ENCODE results near the gene GGNBP2.

GGNBP2 gene

DNA sequence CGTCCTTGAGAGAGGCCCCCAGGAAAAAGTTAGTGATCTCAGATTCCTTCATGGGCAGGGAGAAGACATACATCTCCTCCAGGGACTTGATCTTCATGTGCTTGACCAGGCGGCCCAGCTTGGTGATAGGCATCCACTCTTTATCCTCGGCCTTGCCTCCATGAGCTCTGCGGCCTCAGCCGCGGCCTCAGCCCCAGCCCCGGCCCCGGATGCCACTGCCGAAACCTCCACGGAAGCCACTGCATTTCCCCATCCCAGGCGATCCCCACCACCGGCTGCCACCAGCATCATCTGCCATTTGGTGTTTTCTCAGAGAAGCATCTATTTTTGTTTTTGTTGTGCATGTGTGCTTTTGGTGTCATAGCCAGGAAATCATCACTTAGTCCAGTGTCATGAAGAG, 30.3 kb downstream of the GGNBP2 start:
- DNase-seq = no peak

DNA sequence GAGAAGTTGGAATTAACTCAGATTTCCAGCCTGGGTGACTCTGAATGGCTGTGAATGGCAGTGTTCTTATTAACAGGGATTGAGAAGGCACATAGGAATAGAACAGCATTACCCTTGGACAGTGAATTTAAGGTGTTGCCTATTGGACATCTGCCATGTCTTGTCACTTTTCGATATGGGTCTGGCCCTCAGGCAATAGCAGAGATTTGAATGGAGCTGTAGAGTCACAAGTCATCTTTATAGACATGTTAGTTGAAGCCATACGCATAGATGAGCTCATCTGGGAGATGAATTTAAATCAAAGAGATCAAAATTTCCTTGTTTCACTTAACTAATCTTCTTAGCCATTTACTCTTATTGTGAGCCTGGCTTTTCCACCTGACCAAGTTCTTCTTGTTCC, 32.1 kb downstream of the GGNBP2 start:
- DNase-seq = no peak

DNA sequence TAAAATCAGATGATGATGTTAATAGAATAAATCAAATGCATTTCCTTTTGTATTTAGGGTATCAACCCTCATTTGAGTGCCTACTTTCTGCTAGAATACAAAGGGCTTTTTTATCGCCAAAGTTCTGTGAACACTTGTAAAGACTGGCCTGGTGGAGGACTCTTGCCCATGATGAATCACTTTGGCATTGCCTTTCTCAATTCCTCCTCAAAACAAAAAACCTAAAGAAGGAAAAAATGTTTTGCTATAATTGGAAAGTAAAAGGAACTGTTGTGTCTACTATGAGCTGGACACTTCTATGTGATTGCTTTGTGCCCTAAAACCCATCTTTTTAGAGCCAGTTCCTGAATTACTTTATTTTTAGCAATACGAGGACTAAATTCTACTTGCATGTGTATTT, 34.0 kb downstream of the GGNBP2 start:
- DNase-seq = no peak

DNA sequence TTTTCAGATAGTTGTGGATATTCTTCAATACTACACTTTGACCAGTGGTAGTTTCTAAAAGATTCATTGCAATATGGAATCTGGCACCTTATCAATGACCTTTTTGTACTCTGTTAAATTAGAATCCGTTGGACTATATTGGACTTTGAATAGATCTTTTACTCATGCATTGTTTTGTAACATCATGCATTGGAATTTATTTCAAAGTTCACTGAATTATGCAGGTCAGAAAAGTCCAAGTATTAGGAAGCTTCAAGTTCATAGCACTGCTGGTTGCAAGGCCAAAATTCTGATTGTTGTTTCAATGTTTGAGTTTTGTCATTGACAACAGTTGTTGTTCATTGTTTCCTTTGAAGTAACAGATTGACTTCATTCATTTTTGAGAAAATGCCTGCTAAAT, 39.1 kb downstream of the GGNBP2 start:
- DNase-seq = no peak

DNA sequence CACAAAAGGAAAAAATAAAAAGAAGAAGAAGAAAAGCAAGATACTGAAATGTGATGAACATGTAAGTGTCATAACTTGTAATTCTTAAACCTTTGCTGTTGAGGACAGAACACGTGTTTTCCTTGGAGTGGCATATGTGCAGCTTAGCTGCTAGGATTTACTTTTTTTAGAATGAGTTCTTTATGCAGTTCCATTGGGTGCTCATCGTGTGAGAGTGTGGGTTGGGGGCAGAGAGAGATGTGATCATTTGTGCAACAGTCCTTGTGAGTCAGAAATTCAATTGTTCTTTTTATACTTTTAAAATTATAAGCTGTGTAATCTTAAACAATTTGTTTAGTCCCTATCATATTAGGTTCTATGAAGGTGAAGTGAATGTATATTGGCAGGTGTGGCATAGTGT, 41.4 kb downstream of the GGNBP2 start:
- DNase-seq = no peak

DNA sequence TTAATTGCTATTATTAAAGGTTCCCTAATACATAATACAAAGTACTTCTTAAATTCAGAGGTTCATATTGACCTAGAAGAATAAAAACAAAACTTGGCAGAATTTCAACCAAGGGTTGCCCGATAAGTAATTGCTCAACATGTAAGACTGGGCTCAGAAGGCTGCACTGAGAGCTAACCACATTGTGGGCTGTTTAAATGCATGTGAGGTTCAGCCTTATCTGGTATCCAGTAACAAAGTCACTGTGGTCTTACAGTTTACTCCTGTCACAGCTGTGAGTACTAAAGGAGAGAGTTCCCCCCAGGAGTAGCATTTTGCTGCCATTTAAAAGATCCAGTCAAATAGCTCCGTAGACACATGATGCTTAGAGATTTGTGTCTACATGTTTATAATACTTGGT, 45.4 kb downstream of the GGNBP2 start:
- no peak for DNase-seq

DNA sequence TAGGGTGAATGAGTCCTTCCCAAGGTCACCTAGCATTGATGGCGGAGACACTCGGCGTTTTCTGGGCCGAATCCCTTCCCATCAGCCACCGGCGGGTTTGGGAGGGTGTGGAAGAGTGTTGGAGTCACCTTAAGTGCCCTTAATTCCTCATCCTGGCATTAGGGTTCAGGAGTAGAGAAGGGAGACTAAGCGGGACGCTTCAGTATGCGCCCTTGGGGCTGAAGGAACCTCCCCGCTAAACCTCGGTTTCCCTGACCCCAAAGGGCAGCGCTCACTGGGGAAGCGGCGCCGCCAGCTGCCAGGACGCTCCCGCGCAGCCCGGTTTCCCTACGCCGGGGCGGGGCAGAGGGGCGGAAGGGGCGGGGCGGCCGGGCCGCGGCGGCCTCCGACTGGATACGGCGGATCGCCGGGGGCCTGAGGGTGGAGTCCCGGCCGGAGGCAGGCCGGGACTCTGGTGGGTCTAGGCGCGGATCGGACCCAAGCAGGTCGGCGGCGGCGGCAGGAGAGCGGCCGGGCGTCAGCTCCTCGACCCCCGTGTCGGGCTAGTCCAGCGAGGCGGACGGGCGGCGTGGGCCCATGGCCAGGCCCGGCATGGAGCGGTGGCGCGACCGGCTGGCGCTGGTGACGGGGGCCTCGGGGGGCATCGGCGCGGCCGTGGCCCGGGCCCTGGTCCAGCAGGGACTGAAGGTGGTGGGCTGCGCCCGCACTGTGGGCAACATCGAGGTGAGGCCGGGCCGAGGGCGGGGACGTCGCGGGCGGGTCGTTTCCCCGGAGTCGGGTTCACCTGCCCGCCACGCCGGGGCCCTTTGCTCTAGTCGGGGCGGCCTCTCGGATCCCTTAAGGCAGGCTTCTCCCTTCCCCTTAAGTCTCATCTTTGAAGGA, 47.0 kb downstream of the GGNBP2 start, which contains the start of gene DHRS11:
Gene DHRS11 (plus strand): TSS at position 446 of the 882 bp plus-strand sequence. CDS start 131 bp downstream, at position 577.
- DNase-seq = peak; percentile 75

DNA sequence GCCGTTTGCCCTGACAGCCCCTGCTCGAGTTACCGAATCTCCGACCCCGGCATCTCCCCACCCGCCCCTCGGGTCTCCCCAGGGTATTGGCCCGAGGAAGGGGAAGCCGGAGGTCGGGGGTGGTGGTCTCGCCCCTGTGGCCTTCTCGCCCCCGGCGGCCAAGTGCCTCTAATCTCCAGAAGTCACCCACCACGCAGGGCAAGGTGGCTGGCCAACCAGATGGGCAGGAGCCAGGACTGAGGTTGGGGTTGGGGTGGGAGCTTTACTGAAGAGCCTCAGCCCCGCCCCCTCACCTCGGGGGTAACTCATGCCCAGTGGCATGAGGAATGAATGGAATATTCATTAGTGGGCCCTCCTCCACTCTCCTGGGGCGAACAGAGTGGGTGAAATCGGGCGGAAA, 47.6 kb downstream of the GGNBP2 start:
- DNase-seq = no peak

DNA sequence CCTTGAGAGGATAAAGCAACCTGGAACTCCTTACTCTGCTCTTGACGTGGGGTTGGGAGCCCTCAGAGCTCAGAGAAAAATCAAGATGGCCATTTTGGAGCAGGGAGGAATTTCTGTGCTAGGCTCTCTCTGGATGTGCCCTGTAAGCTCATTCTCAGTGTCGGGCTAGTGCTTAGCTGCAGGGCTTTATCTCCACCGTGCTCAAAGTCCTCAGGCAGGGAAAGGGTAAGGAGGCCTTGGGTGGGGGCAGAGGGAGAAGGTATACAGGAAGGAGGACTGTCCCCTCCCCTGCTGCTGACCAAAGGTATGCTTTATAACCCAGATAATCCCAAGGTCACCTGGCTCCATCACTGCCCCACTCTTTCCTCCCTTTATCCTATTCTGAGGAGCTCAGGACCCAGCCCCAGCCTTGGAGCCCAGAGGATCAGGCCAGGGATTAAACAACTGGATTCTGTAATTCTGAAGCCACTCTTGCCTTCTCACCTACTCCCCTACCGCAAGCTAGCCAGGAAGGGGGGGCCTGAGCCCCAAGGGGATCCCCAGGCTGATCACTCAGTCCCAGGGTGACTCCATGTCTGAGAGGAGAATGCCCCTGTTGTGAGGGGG, 48.1 kb downstream of the GGNBP2 start:
- DNase-seq = no peak

DNA sequence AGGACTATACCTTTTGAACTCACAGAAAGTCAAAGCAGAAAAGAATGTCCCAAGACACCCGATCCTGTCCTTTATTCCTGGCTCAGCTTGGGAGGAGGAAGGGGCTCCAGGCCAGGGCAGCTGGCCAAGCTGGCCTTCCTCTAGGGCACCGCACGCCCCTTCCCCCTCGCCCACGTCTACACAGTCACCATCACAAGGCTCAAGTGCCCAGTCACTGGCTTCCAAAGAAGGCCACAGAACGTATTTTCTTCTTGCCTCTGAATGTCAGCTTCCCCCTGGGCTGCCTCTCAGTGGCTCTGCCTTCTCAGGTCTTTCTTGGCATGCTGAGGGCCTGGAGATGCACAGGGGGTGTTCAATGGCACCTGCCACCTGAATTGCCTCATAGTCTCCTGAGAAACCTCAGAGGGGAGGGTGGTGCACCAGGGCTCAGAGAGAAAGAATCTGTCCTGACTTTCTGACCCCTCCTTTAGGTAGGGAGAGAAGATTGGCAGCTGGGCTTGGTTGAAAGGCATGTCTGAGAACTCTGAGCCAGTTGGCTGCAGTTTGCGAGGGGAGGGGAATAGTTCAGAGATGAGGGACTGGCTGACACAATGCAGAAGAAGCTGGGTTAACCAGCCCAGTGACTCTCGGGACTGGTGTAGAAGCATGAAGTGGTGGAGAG, 49.1 kb downstream of the GGNBP2 start:
- no peak for DNase-seq

DNA sequence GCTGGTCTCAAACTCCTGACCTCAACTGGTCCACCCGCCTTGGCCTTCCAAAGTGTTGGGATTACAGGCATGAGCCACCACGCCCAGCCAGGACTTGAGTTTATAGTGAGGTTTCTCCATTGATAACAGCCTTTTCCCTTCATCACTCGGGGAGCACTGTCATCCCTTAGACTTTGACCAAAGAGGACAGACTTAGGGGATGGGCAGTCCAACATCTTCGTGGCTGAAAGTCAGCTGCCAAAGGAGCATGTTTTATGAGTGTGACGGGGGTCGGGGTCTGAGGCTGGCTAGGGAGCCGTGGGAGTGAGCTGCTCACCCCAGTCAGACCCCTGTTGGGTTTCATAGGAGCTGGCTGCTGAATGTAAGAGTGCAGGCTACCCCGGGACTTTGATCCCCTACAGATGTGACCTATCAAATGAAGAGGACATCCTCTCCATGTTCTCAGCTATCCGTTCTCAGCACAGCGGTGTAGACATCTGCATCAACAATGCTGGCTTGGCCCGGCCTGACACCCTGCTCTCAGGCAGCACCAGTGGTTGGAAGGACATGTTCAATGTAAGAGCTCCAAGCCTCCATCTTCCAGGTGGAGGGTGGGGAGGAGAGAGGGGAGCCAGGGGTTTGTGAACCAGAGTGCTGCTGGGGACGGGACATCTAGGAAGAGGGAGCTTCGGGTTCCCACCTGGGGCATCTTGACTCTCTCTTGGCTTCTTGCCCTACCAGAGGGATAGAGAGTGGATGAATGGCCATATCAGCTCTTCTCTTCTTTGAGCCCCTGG, 50.1 kb downstream of the GGNBP2 start:
- no peak for DNase-seq

DNA sequence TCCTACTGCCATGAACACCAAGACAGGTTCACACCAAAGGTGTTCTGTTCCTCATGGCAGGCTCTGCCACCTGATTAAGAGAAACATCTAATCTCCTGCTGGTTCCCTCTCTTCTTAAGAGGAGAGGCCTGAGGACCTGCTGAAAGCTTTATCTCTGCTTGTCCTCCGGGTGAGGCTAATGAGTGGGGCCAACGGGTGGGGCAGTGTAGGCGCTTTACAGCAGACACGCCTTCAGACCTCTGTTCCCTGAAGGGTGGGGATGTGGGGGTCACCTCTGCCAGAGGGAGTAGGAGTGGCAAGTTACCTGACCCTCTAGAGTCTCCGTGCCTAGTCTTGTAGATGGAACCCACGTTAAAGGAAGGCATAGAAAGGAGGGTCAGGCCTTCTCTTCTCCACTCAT, 52.5 kb downstream of the GGNBP2 start:
- DNase-seq = no peak

DNA sequence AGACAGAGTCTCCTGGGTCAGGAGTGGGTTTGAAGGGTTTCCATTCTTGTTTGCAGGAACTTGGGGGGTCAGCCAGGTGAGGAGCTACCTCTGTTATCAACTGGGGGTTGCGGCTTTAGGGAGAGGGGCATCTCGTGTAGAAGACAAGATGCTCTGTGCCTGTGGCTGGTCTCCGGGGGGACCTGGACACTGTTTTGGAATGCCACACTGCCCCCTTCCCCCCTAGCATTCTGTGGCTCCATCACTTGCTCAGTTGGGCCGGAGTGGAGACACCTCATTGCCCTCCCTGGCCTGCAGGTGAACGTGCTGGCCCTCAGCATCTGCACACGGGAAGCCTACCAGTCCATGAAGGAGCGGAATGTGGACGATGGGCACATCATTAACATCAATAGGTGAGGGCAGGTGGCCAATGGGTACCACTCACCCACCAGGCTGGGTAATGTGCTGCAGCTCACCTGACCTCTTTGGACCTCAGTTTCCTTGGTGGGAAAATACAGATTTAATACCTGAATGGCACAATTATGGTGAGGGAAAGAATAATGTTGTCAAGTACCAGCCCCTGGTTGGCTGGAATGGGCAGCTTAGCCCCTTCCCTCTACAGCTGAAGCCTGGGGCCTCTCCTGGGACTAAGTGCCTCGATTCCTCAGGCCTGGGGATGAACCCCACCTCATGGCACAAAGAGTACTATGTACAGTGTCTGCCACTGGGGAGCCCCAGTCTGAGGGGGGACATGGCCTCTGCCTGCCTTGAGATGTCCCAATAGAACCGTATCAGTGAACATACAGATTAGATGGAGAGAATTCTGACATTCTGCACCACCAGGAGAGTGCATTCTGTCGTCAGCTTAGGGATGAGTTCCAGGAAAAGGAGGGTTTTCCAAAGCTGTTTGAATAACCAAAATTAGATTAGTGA, 53.4 kb downstream of the GGNBP2 start:
- no peak for DNase-seq

DNA sequence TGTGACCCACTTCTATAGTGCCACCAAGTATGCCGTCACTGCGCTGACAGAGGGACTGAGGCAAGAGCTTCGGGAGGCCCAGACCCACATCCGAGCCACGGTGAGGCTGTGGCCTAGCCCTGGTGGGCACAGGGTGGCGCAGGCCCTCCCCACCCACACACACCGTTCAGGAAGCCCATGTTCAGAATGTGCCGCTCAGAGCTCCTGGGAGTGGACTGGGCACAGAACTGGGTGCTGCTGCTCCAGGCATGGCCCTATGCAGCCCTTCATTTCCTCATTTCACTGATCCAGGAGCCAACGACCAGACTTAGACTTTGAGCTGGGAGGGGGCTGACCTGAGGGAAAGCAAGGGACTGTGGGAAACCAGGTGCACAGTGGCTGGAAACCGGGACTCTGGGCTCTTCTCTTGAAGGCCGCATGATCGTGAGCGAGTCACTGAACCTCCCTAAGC, 54.3 kb downstream of the GGNBP2 start:
- DNase-seq = no peak

DNA sequence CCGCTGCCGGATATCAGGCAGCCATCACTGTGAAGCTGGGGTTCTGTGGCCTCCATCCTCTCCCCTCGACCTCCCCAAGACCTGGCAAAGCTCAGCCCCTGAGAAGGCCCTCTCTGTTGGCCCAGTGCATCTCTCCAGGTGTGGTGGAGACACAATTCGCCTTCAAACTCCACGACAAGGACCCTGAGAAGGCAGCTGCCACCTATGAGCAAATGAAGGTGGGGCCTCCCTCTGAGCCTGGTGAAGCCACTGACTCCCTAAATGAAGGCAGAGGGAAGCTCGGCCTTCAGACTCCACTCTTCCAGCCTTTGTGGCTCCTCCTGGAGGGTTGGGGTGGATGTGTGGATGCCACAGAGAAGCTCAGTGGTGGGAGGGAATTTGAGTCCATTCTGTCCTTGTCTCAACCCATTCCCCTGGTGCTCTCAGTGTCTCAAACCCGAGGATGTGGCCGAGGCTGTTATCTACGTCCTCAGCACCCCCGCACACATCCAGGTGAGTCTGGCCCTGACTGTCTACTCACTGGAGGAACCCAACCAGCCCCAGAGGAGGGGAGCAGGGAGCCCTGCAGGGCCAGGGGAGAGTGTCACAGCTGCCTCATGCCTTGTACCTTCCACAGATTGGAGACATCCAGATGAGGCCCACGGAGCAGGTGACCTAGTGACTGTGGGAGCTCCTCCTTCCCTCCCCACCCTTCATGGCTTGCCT, 55.0 kb downstream of the GGNBP2 start:
- DNase-seq = no peak

DNA sequence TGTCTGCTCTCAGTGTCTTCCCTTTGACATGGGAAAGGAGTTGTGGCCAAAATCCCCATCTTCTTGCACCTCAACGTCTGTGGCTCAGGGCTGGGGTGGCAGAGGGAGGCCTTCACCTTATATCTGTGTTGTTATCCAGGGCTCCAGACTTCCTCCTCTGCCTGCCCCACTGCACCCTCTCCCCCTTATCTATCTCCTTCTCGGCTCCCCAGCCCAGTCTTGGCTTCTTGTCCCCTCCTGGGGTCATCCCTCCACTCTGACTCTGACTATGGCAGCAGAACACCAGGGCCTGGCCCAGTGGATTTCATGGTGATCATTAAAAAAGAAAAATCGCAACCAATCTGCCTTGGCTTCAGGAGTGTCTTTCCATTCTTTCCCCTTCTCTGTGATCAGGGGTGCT, 55.7 kb downstream of the GGNBP2 start:
- no peak for DNase-seq

DNA sequence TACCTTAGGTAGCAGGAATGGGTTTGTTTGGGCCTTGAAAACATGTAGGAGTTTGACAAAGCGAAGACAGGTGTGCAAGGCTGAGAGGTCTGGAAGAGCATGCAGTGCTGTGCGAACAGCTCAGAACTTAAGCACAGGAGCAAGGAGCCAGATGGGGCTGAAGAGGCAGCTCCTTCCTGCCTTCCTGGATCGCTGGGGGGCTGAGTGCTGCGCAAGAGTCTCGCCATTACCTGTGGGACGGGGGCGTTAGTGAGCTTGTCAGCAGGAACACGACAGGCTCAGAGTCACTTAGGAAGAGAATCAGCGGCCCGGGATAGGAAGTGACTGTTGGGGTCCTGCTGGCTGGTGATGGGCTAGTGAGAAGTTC, 56.2 kb downstream of the GGNBP2 start:
- DNase-seq = peak; percentile 34

DNA sequence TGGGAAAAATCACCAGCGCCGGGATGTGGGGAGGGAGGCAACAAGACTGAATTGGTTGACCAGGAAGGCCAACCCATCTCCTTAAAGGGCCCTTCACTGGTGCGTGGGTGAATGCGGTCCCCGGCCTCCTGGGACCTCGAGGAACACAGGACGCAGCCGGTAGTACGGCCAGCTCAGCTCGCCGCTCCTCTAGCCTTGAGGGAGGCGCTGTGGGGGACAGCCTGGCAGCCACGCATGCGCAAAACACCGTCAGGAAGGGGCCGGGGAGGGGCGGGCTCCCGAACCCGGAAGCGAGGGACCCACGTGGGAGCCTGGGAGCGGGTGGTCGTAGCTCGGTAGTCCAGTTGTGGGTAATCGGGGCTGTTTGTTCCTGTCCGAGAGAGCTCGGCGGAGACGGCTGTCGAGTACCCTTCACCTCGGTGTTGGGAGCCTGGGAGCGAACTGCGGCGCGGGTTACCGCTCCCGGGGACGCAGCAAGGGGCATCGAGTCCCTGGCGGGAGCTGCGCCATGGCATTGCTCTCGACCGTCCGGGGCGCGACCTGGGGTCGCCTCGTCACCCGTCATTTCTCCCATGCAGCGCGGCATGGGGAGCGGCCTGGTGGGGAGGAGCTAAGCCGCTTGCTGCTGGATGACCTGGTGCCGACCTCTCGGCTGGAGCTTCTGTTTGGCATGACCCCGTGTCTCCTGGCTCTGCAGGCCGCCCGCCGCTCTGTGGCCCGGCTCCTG, 56.7 kb downstream of the GGNBP2 start, which contains the start of gene MRM1:
Gene MRM1 (plus strand): TSS at position 281 of the 727 bp plus-strand sequence. CDS start 228 bp downstream, at position 509.
- peak; percentile 86 for DNase-seq

DNA sequence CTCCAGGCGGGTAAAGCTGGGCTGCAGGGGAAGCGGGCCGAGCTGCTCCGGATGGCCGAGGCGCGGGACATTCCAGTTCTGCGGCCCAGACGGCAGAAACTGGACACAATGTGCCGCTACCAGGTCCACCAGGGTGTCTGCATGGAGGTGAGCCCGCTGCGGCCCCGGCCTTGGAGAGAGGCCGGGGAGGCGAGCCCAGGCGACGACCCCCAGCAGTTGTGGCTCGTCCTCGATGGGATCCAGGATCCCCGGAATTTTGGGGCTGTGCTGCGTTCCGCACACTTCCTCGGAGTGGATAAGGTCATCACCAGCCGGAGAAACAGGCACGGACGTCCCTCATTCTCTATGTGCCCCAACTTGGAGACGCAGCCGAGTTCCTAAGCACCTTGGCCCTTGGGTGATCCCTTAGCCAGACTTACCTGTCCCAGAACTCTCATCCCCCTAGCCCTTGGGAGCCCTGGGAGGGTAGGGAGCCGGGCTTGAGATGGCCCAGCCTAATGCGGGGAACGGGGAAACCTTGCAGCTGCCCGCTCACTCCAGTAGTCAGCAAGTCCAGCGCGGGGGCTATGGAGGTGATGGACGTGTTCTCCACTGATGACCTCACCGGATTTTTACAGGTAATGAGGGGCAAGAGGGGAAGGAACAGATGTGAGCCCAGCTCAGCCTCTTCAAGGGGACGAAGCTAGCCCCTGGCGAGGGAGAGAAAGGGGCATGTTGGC, 57.5 kb downstream of the GGNBP2 start:
- no peak for DNase-seq

DNA sequence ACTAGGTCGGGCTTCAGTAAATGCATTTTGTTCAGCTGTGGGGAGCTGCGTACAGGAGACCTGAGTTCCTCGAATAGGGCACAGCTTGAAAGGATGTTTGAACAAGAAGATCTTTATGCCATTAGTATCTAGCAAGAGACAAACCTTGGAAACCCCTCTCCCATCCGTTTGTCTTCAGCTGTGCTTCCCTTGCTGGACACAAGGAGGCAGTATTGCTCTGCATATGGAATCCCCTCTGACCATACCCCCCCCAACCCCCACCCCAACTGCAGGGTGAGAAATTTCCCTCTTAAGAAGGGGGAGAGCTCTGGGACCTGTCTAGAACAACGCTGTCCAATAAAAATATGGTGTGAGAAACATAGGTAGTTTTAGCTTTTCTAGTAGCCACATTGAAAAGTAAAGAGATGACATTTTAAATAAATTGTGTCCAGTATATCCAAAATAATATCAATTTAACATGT, 58.2 kb downstream of the GGNBP2 start:
- peak; percentile 74 for DNase-seq

Measured in effector CD8-positive, alpha-beta T cell (primary cell).